ENCODE measurements around the gene RFX4. TPM values are rescaled to one million over a fixed set of nuclear protein-coding genes. Genes with fewer than 3 reads are reported as not detected.

Gene RFX4
- total and polyA plus RNA-seq, 10 of the 15 experiments (the other 5 are each of a cell fraction or from before 2014, with no cell fraction given) = 0.02 to 0.23 TPM; not detected in 8

DNA sequence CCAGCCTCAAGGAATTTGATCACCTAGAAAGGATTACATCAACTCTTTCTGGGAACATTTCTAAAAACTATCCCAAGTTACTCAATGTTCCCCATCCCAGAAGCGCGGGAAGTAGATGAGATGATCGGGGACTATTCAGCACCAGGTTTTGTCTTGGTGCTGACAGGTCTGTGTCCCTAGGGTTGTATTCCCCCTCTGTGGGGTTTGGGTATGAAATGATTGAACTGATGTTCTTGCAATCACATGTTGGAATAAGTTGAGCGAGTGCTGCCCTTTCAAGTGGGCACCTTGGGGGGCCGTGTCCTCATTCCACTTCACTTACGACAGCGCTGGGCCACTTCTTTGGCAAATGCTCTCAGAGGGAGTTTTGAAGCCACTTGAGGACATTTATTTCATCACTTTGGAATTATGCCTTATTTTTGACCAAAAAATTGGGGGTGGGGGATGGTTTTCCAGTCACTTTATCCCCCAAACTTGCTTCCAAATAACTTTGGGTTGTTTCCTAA, 69.8 kb downstream of the RFX4 start:
- TF ChIP-seq NR2C2 (IDR thresholded peaks at IDR 0.05; ENCODE audit: borderline replicate concordance, control insufficient read depth, insufficient read length, low read depth) (no peak), JUNB (IDR thresholded peaks at IDR 0.05) (no peak), ZNF622 (IDR thresholded peaks at IDR 0.05) (no peak), RCOR1 (conservative IDR thresholded peaks at IDR 0.05; ENCODE audit: low read depth, low read length) (no peak), RELB (IDR thresholded peaks at IDR 0.05; ENCODE audit: low read depth) (no peak), ZNF687 (IDR thresholded peaks at IDR 0.05) (no peak), HDAC6 (IDR thresholded peaks at IDR 0.05; ENCODE audit: unreplicated experiment) (no peak), EGR1 (IDR thresholded peaks at IDR 0.05; ENCODE audit: borderline replicate concordance in 1 of 2, low read depth in 2 of 2, low read length in 2 of 2) (no peak), CHD4 (IDR thresholded peaks at IDR 0.05) (no peak), HDAC2 (IDR thresholded peaks at IDR 0.05) (no peak), FOS (IDR thresholded peaks at IDR 0.05; ENCODE audit: borderline replicate concordance, extremely low read depth, insufficient read length) (no peak), GATAD2B (conservative IDR thresholded peaks at IDR 0.05; ENCODE audit: low read depth) (no peak), ASH2L (IDR thresholded peaks at IDR 0.05; ENCODE audit: borderline replicate concordance, low read depth) (no peak), RUNX3 (IDR thresholded peaks at IDR 0.05; ENCODE audit: low read length) (no peak), SMARCA5 (IDR thresholded peaks at IDR 0.05) (no peak), PML (IDR thresholded peaks at IDR 0.05; ENCODE audit: low read length) (no peak), CBFB (IDR thresholded peaks at IDR 0.05; ENCODE audit: low read depth) (no peak)
- H3K9ac ChIP-seq (ENCODE audit: control insufficient read depth, insufficient read depth, low read length) = no peak overlapping the region
- H3K27me3 ChIP-seq (replicated peaks in 1 of 2; ENCODE audit: control insufficient read depth in 2 of 2, insufficient read depth in 2 of 2, low read length in 1 of 2) = no peaks in the 10 kb centered on the region
- H3K79me2 ChIP-seq (ENCODE audit: control insufficient read depth, insufficient read depth, low read length) = no peaks in the 10 kb centered on the region
- 69% methylated on average over 7 of the region's 7 CpGs for WGBS (ENCODE audit: insufficient coverage, insufficient replicate concordance, low lambda C conversion rate, missing lambda C conversion rate)
- in situ Hi-C loops (cut with MboI) = no loop called here
- no TSS peak for BruUV-seq (replicated peaks)
- ChIA-PET SMC1A (ENCODE audit: uncharacterized antibody, unreplicated experiment) (no interaction called here), CTCF (no interaction called here), POLR2A (no interaction called here), RAD21 (ENCODE audit: unreplicated experiment) (no interaction called here)
- FAIRE-seq (no peak), DNase-seq (ENCODE audit: low read depth, low spot score) (no peak), ATAC-seq (no peak)
- no peak overlapping the region for H3K4me3 ChIP-seq
- H3K4me1 ChIP-seq (ENCODE audit: control insufficient read depth, insufficient read depth, low read length) = no peaks in the 10 kb centered on the region
- H3K9me3 ChIP-seq (replicated peaks; ENCODE audit: control insufficient read depth, insufficient read depth, low read length) = no peaks in the 10 kb centered on the region
- no peak overlapping the region for H3K27ac ChIP-seq (ENCODE audit: control insufficient read depth, insufficient read depth)
- no peak overlapping the region for H3K4me2 ChIP-seq (ENCODE audit: control insufficient read depth, insufficient read depth)
- no peaks in the 10 kb centered on the region for H4K20me1 ChIP-seq (ENCODE audit: control insufficient read depth, insufficient read depth)
- H3K36me3 ChIP-seq (ENCODE audit: control insufficient read depth in 2 of 2, insufficient read depth in 2 of 2, low read length in 1 of 2) = no peaks in the 10 kb centered on the region
- intact Hi-C loops (cut with micrococcal nuclease; ENCODE audit: unreplicated experiment) = no loop called here
- no peak overlapping the region for H2AFZ ChIP-seq (ENCODE audit: control insufficient read depth, low read depth, low read length)

All from GM12878 (cell line).